Neural crest cell (in vitro differentiated cells): ENCODE measurements around the gene AMPD3. TPM values are rescaled to one million over a fixed set of nuclear protein-coding genes. Genes with fewer than 3 reads are reported as not detected.

Source experiments
- DNase-seq: peaks from one replicate; pipeline ENCODE4 v3.0.0; 2021; ENCODE audit warnings: low read depth, mixed read lengths, low spot score
- H3K27ac Mint-ChIP-seq: one replicate; pipeline ENCODE4 v1.8.0; 2021; ENCODE audit warnings: mild to moderate bottlenecking, mixed read lengths; ENCODE audit not compliant: unreplicated experiment
- H3K27me3 Mint-ChIP-seq: 2 replicates; pipeline ENCODE4 v1.8.0; 2021; ENCODE audit warnings: low read depth, mild to moderate bottlenecking, mixed read lengths
- H3K36me3 Mint-ChIP-seq: 2 replicates; pipeline ENCODE4 v1.8.0; 2021; ENCODE audit warnings: low read depth, mild to moderate bottlenecking, mixed read lengths
- H3K4me1 Mint-ChIP-seq: 2 replicates; pipeline ENCODE4 v1.8.0; 2021; ENCODE audit warnings: mixed read lengths
- H3K4me3 Mint-ChIP-seq: one replicate; pipeline ENCODE4 v1.8.0; 2021; ENCODE audit warnings: mild to moderate bottlenecking, mixed read lengths
- H3K9me3 Mint-ChIP-seq: 2 replicates; pipeline ENCODE4 v1.8.0; 2021; ENCODE audit warnings: mixed read lengths
- CTCF ChIP-seq: fragments of 200-600 bp; sonication (generic); conservative IDR thresholded peaks from 2 replicates; pipeline ENCODE4 v1.5.0; 2021; ENCODE audit warnings: antibody characterized with exemption, mild to moderate bottlenecking
- total RNA-seq: library from RNA; stranded (reverse); gene quantifications from 2 replicates; pipeline ENCODE4 v1.2.1, GENCODE V29; 2021

Gene AMPD3
- total RNA-seq, 1 donor from 2014 or later, result 2.2 TPM

- H3K4me1 Mint-ChIP-seq, result peaks cover 9% of the 10 kb centered on the region
Measured at GRCh38 chr11:10441652-10442503, 13.2 kb upstream of the AMPD3 start.

GRCh38 chr11:10443152-10443551 lies 11.9 kb upstream of the AMPD3 start:
- H3K4me3 Mint-ChIP-seq, result no peak overlapping the region
- DNase-seq, result no peak
- no peaks in the 10 kb centered on the region for H3K36me3 Mint-ChIP-seq
- no peak for TF ChIP-seq CTCF
- peaks cover 8% of the 10 kb centered on the region for H3K27me3 Mint-ChIP-seq
- H3K27ac Mint-ChIP-seq, result no peak overlapping the region
- no peaks in the 10 kb centered on the region for H3K9me3 Mint-ChIP-seq
- H3K4me1 Mint-ChIP-seq, result peaks cover 9% of the 10 kb centered on the region

More at GRCh38 chr11:10441652-10442503, 13.2 kb upstream of the AMPD3 start:
- no peak for DNase-seq
- no peak for TF ChIP-seq CTCF
- Mint-ChIP-seq H3K27me3 (no peaks in the 10 kb centered on the region), H3K9me3 (no peaks in the 10 kb centered on the region), H3K4me3 (no peak overlapping the region), H3K27ac (no peak overlapping the region), H3K36me3 (no peaks in the 10 kb centered on the region)

GRCh38 chr11:10443721-10444235 lies 11.3 kb upstream of the AMPD3 start:
- no peaks in the 10 kb centered on the region for H3K36me3 Mint-ChIP-seq
- H3K27ac Mint-ChIP-seq, result no peak overlapping the region
- H3K27me3 Mint-ChIP-seq, result peaks cover 14% of the 10 kb centered on the region
- no peaks in the 10 kb centered on the region for H3K9me3 Mint-ChIP-seq
- peaks cover 9% of the 10 kb centered on the region for H3K4me1 Mint-ChIP-seq
- no peak for DNase-seq
- no peak for TF ChIP-seq CTCF
- H3K4me3 Mint-ChIP-seq, result no peak overlapping the region

DNA sequence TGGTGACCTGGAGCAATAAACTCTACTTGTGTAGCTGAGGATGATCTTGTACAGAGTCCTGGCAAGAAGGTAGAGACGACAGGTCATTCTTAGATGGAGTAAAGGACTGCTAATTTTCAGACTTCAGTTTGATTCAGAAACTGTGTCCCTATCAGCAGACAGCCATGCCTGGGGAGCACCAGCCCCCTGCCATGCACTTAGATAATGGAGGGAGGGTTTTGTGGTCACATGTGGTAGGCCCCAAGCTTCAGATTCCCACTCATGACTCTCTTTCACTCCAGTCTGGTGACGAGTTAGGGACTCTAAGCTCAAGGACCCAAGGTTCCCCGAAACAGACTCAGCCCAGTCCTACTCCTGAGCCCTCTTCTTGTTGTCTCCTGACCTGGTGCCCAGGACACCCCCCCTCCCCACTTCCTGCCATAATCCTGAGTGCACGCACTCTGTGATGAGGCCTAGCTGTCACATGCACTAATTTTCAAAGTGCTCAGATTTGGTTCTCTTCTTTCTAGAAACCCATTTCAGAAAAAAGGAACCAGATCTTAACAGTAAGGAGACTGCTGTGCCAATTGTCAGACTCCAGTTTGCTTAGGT lies 10.2 kb upstream of the AMPD3 start:
- no peaks in the 10 kb centered on the region for H3K36me3 Mint-ChIP-seq
- peaks cover 21% of the 10 kb centered on the region for H3K27me3 Mint-ChIP-seq
- H3K9me3 Mint-ChIP-seq, result no peaks in the 10 kb centered on the region
- H3K27ac Mint-ChIP-seq, result no peak overlapping the region
- no peak for TF ChIP-seq CTCF
- no peak overlapping the region for H3K4me3 Mint-ChIP-seq
- no peak for DNase-seq
- H3K4me1 Mint-ChIP-seq, result peaks cover 6% of the 10 kb centered on the region

DNA sequence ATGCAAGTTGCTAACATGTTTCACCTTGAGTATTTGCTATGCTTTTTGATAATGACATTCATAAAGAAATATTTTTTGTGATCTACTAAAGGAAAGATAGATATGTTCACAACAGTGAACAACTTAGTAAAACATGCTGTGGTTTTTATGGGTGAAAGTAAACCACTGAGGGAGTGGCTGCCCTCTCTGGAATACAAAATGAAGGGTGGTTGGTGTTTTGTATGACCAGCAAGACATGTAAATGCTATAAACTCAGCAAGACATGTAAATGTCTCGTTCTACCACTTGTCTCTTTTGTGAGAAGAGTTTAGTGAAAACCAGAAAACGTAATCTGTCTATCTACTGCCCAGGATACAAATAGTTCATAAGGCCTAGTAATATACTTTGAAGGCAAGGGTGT lies 7.6 kb upstream of the AMPD3 start:
- no peaks in the 10 kb centered on the region for H3K9me3 Mint-ChIP-seq
- H3K4me3 Mint-ChIP-seq, result no peak overlapping the region
- TF ChIP-seq CTCF, result no peak
- H3K36me3 Mint-ChIP-seq, result no peaks in the 10 kb centered on the region
- peaks cover 10% of the 10 kb centered on the region for H3K4me1 Mint-ChIP-seq
- H3K27me3 Mint-ChIP-seq, result peaks cover 43% of the 10 kb centered on the region
- no peak for DNase-seq
- no peak overlapping the region for H3K27ac Mint-ChIP-seq
